ENCODE results near the gene ROGDI. TPM values are rescaled to one million over a fixed set of nuclear protein-coding genes. Genes with fewer than 3 reads are reported as not detected.
A peak's percentile ranks its signal among the peaks of the same experiment; 100 is the strongest.

Gene ROGDI
- total RNA-seq, 4 donors from 2014 or later: 16.4 to 35.8 (median 31.6) TPM

- 93 to 94% methylated on average over 12 to 15 of the region's 16 CpGs for WGBS, 2 donors
- Histone ChIP-seq H3K9me3 (no peaks in the 10 kb centered on the region), H3K36me3 (peaks cover 12 to 56% (median 35%) of the 10 kb centered on the region in 3 donors), H3K27me3 (no peaks in the 10 kb centered on the region), H3K4me3 (no peak overlapping the region), H3K4me1 (peaks cover 0 to 21% (median 0%) of the 10 kb centered on the region in 3 donors), H3K27ac (no peak overlapping the region)
- intact Hi-C loops (cut with DNase I): no loop called here
- TF ChIP-seq CTCF (IDR thresholded peaks at IDR 0.05): no peak
- TF ChIP-seq POLR2A (IDR thresholded peaks at IDR 0.05): no peak
- DNase-seq: no peak
Measured at GRCh38 chr16:4748682-4749411, 53.6 kb downstream of the ROGDI start.

- H3K4me3 ChIP-seq: no peak overlapping the region
- WGBS, 2 donors: 62 to 68% methylated on average over 14 of the region's 14 CpGs
- no peaks in the 10 kb centered on the region for H3K9me3 ChIP-seq
- intact Hi-C loops (cut with DNase I): no loop called here
- H3K4me1 ChIP-seq: peaks cover 0 to 28% (median under 1%) of the 10 kb centered on the region in 3 donors
- DNase-seq: no peak
- H3K27me3 ChIP-seq: no peaks in the 10 kb centered on the region
- H3K36me3 ChIP-seq: peaks cover 12 to 48% (median 29%) of the 10 kb centered on the region in 3 donors
- H3K27ac ChIP-seq: peak overlapping the region in 1 of 4 donors; percentile 48
- no peak for TF ChIP-seq POLR2A (IDR thresholded peaks at IDR 0.05)
- no peak for TF ChIP-seq CTCF (IDR thresholded peaks at IDR 0.05)
Measured at GRCh38 chr16:4747906-4748681, 54.3 kb downstream of the ROGDI start.

GRCh38 chr16:4746991-4747574, 55.4 kb downstream of the ROGDI start:
- no peak for DNase-seq
- Histone ChIP-seq H3K27me3 (no peaks in the 10 kb centered on the region), H3K36me3 (peaks cover 3 to 38% (median 19%) of the 10 kb centered on the region in 3 donors), H3K9me3 (no peaks in the 10 kb centered on the region), H3K4me3 (no peak overlapping the region), H3K27ac (peak overlapping the region in 1 of 4 donors; percentile 48), H3K4me1 (peaks cover 0 to 33% (median 4%) of the 10 kb centered on the region in 3 donors)
- intact Hi-C loops (cut with DNase I): no loop called here
- TF ChIP-seq CTCF (IDR thresholded peaks at IDR 0.05): no peak
- no peak for TF ChIP-seq POLR2A (IDR thresholded peaks at IDR 0.05)
- WGBS, 2 donors: 45 to 49% methylated on average over 4 to 6 of the region's 15 CpGs

Small RNAs within 50 kb of the gene (small RNA-seq; reads per million reads assigned to genes)
- 0 reads per million in 4 donors for gene RF00017

Other genes starting within 250 kb of the ROGDI start
- under 1 TPM in 3 of 4 donors, not detected in 1; 0.04 to 0.19 (median 0.06) TPM for gene C16orf96, start 246.3 kb downstream of the ROGDI start, total RNA-seq
- gene UBALD1, start 187.7 kb downstream of the ROGDI start, total RNA-seq: 10 to 100 TPM in 1 of 4 donors, 1 to 10 TPM in 3; 5.9 to 17.0 (median 9.6) TPM
- gene MGRN1, start 177.8 kb downstream of the ROGDI start, total RNA-seq: 10 to 100 TPM; 15.8 to 25.6 (median 22.0) TPM
- gene NUDT16L1, start 109.1 kb downstream of the ROGDI start, total RNA-seq: 10 to 100 TPM; 18.5 to 27.8 (median 21.0) TPM
- gene ANKS3, start 68.4 kb downstream of the ROGDI start, total RNA-seq: 10 to 100 TPM in 2 of 4 donors, 1 to 10 TPM in 2; 9.4 to 22.7 (median 11.5) TPM
- under 1 TPM in 3 of 4 donors, not detected in 1; 0.21 to 0.42 (median 0.38) TPM for gene DNAAF8, start 68.1 kb downstream of the ROGDI start, total RNA-seq
- 1 to 10 TPM; 4.5 to 9.7 (median 8.4) TPM for gene ZNF500, start 35.5 kb downstream of the ROGDI start, total RNA-seq
- not detected for gene SEPTIN12, start 14.3 kb downstream of the ROGDI start, total RNA-seq
- 10 to 100 TPM in 1 of 4 donors, 1 to 10 TPM in 2, not detected in 1; 4.8 to 10.2 (median 5.2) TPM for gene SMIM22, start 7.3 kb downstream of the ROGDI start, total RNA-seq
- 10 to 100 TPM; 31.9 to 47.9 (median 45.8) TPM for gene GLYR1, start 44.7 kb upstream of the ROGDI start, total RNA-seq
- 10 to 100 TPM; 12.3 to 22.7 (median 19.6) TPM for gene UBN1, start 44.8 kb upstream of the ROGDI start, total RNA-seq
- gene PPL, start 134.5 kb upstream of the ROGDI start, total RNA-seq: 1,000 to 10,000 TPM in 2 of 4 donors, 100 to 1,000 TPM in 2; 504 to 1,677 (median 860) TPM
- gene SEC14L5, start 155.7 kb upstream of the ROGDI start, total RNA-seq: 1 to 10 TPM in 1 of 4 donors, under 1 TPM in 3; 0.22 to 5.6 (median 0.49) TPM
- 10 to 100 TPM; 19.6 to 34.7 (median 26.0) TPM for gene NAGPA, start 231.3 kb upstream of the ROGDI start, total RNA-seq

Measured in esophagus squamous epithelium (tissue), 5 donors.